Memory B cell (primary cell): Measurements from ENCODE around the gene NCKAP5.
"Not testable (repeated sequence)": the region's sequence is repeated elsewhere in the genome, so short reads cannot be mapped to it uniquely, and the experiment has no call there.

Source experiments
- ATAC-seq: fragments of 150-1000 bp; cut with Tn5 transposase; 2 replicates; pipeline ENCODE4 v1.10.0; 2021; ENCODE audit warnings: low read depth, mild to moderate bottlenecking, moderate library complexity
- DNase-seq, 2 donors: peaks; one replicate each; pipeline ENCODE4 v3.0.0; 2022; ENCODE audit warnings: low spot score in 2 of 2
- H3K27ac Mint-ChIP-seq: one replicate; pipeline ENCODE4 v1.8.0; 2022; ENCODE audit warnings: mild to moderate bottlenecking, moderate library complexity, mixed read lengths
- H3K27me3 Mint-ChIP-seq: one replicate; pipeline ENCODE4 v1.8.0; 2022; ENCODE audit warnings: mixed read lengths
- H3K36me3 Mint-ChIP-seq: one replicate; pipeline ENCODE4 v1.8.0; 2022; ENCODE audit warnings: mild to moderate bottlenecking, mixed read lengths
- H3K4me1 Mint-ChIP-seq: one replicate; pipeline ENCODE4 v1.8.0; 2022; ENCODE audit warnings: mixed read lengths
- H3K4me3 Mint-ChIP-seq: one replicate; pipeline ENCODE4 v1.8.0; 2022; ENCODE audit warnings: mild to moderate bottlenecking, moderate library complexity, mixed read lengths
- H3K9me3 Mint-ChIP-seq: one replicate; pipeline ENCODE4 v1.8.0; 2022; ENCODE audit warnings: mixed read lengths

Gene NCKAP5

GRCh38 chr2:133489641-133490410 is 78.4 kb downstream of the NCKAP5 start:
- DNase-seq (no peak), ATAC-seq (no peak)
- no peak overlapping the region for H3K27ac Mint-ChIP-seq
- no peak overlapping the region for H3K4me3 Mint-ChIP-seq
- H3K36me3 Mint-ChIP-seq = no peaks in the 10 kb centered on the region
- no peaks in the 10 kb centered on the region for H3K4me1 Mint-ChIP-seq
- H3K27me3 Mint-ChIP-seq = peaks cover 3% of the 10 kb centered on the region
- H3K9me3 Mint-ChIP-seq = no peaks in the 10 kb centered on the region

DNA sequence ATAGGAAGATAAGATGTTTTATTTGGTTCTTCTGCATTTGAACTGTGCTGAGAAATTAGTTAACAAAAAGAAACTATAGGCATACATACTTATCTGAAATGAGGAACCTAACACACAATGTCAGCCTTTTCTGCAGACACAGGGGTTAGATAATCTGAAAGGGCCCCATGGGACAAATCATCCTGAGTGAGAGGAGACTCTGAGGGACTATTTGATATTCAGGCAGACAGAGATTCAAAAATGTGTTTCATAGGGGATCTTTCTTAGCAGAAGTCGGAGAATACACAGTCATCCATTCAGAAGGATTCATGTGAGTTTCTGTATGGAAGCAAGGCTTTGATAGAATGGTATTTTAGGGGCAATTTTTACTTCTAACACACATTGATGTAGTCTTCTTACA is 79.1 kb downstream of the NCKAP5 start:
- DNase-seq = no peak
- no peaks in the 10 kb centered on the region for H3K36me3 Mint-ChIP-seq
- H3K9me3 Mint-ChIP-seq = no peaks in the 10 kb centered on the region
- no peaks in the 10 kb centered on the region for H3K4me1 Mint-ChIP-seq
- H3K4me3 Mint-ChIP-seq = no peak overlapping the region
- no peak for ATAC-seq
- H3K27me3 Mint-ChIP-seq = peaks cover 3% of the 10 kb centered on the region
- no peak overlapping the region for H3K27ac Mint-ChIP-seq

- no peak overlapping the region for H3K27ac Mint-ChIP-seq
- peaks cover 4% of the 10 kb centered on the region for H3K27me3 Mint-ChIP-seq
- DNase-seq (no peak), ATAC-seq (no peak)
- no peaks in the 10 kb centered on the region for H3K4me1 Mint-ChIP-seq
- no peak overlapping the region for H3K4me3 Mint-ChIP-seq
- H3K9me3 Mint-ChIP-seq = no peaks in the 10 kb centered on the region
- no peaks in the 10 kb centered on the region for H3K36me3 Mint-ChIP-seq
These were observed 81.5 kb downstream of the NCKAP5 start for GRCh38 chr2:133486771-133487191.

- Mint-ChIP-seq H3K9me3 (no peaks in the 10 kb centered on the region), H3K4me1 (no peaks in the 10 kb centered on the region), H3K27me3 (peaks cover 4% of the 10 kb centered on the region), H3K4me3 (no peak overlapping the region), H3K27ac (no peak overlapping the region), H3K36me3 (no peaks in the 10 kb centered on the region)
- no peak for DNase-seq
- no peak for ATAC-seq
These were observed 82.4 kb downstream of the NCKAP5 start for GRCh38 chr2:133485868-133486267.

- H3K27ac Mint-ChIP-seq = no peak overlapping the region
- no peaks in the 10 kb centered on the region for H3K9me3 Mint-ChIP-seq
- ATAC-seq (no peak), DNase-seq (no peak)
- no peaks in the 10 kb centered on the region for H3K4me1 Mint-ChIP-seq
- H3K27me3 Mint-ChIP-seq = peaks cover 1% of the 10 kb centered on the region
- no peak overlapping the region for H3K4me3 Mint-ChIP-seq
- H3K36me3 Mint-ChIP-seq = no peaks in the 10 kb centered on the region
These were observed 83.5 kb downstream of the NCKAP5 start for GRCh38 chr2:133484784-133485183.

- Mint-ChIP-seq H3K27ac (no peak overlapping the region), H3K36me3 (no peaks in the 10 kb centered on the region), H3K4me3 (no peak overlapping the region), H3K9me3 (no peaks in the 10 kb centered on the region), H3K27me3 (peaks cover 3% of the 10 kb centered on the region), H3K4me1 (no peaks in the 10 kb centered on the region)
- ATAC-seq = no peak
- no peak for DNase-seq
These were observed 84.2 kb downstream of the NCKAP5 start for GRCh38 chr2:133484106-133484505.

DNA sequence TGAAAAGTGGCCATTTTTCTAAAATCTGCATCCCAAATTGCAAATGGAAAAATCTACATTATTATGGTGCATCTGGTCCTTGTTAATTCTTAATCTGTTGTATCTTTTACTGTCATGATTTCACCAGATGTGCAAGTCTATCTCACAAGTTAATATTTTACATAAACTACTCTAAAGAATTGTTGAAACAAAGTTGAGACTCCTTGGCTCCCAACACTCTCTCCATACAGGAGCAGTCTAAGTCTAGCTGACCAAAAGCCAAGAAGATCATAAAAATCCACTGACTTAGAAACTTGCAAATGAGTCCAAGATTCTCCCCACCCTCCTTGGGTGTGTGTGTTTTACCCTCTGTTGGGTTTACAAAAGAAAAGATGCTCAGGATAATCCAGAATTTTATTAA is 85.1 kb downstream of the NCKAP5 start:
- H3K36me3 Mint-ChIP-seq = no peaks in the 10 kb centered on the region
- H3K27ac Mint-ChIP-seq = no peak overlapping the region
- H3K4me3 Mint-ChIP-seq = no peak overlapping the region
- H3K4me1 Mint-ChIP-seq = no peaks in the 10 kb centered on the region
- DNase-seq (no peak), ATAC-seq (no peak)
- H3K9me3 Mint-ChIP-seq = no peaks in the 10 kb centered on the region
- peaks cover 3% of the 10 kb centered on the region for H3K27me3 Mint-ChIP-seq

GRCh38 chr2:133480707-133481429 is 87.4 kb downstream of the NCKAP5 start:
- no peak overlapping the region for H3K4me3 Mint-ChIP-seq
- no peaks in the 10 kb centered on the region for H3K9me3 Mint-ChIP-seq
- H3K27ac Mint-ChIP-seq = no peak overlapping the region
- ATAC-seq (no peak), DNase-seq (no peak)
- H3K27me3 Mint-ChIP-seq = peaks cover 3% of the 10 kb centered on the region
- H3K36me3 Mint-ChIP-seq = no peaks in the 10 kb centered on the region
- no peaks in the 10 kb centered on the region for H3K4me1 Mint-ChIP-seq

DNA sequence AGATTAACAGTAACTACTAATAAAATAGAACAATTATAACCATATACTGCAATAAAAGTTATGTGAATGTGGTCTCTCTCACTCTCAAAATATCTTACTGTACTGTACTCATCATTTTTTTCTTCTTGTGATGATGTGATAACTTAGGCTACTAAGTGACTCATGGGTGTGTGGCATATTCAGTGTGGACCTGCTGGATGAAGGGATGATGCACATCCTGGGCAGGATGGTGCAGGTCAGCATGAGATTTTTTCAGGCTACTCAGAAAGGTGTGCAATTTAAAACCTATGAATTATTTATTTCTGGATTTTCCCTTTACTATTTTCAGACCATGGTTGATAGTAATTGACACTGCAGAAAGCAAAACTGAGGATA is 90.7 kb downstream of the NCKAP5 start:
- no peak for ATAC-seq
- Mint-ChIP-seq H3K27ac (no peak overlapping the region), H3K4me3 (no peak overlapping the region), H3K9me3 (no peaks in the 10 kb centered on the region), H3K36me3 (no peaks in the 10 kb centered on the region), H3K4me1 (no peaks in the 10 kb centered on the region), H3K27me3 (peaks cover 4% of the 10 kb centered on the region)
- DNase-seq = no peak

- Mint-ChIP-seq H3K4me1 (no peaks in the 10 kb centered on the region), H3K9me3 (no peaks in the 10 kb centered on the region), H3K36me3 (no peaks in the 10 kb centered on the region), H3K27me3 (peaks cover 6% of the 10 kb centered on the region), H3K4me3 (no peak overlapping the region), H3K27ac (no peak overlapping the region)
- ATAC-seq = no peak
- DNase-seq = no peak
These were observed 91.2 kb downstream of the NCKAP5 start for GRCh38 chr2:133476931-133477615.

DNA sequence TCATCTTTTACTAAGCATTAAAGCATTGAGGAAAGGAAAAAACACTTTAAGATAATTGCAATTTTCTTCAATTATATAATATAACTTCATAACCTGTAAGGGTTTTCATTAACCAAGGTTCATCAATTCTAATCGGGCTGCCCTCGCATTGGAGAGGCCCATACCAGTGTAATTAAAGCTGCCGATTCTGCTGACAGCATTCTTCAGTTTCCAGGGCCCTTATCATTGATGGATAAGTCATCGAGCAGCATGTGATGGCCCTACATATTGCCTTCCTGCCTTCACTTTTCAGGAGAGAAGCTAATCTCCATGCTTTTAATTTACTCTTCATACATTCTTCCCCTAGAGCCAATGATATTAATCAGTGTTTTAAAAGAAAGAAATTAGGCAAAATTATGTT is 92.0 kb downstream of the NCKAP5 start:
- no peaks in the 10 kb centered on the region for H3K9me3 Mint-ChIP-seq
- H3K27me3 Mint-ChIP-seq = peaks cover 4% of the 10 kb centered on the region
- no peaks in the 10 kb centered on the region for H3K36me3 Mint-ChIP-seq
- H3K27ac Mint-ChIP-seq = no peak overlapping the region
- no peak overlapping the region for H3K4me3 Mint-ChIP-seq
- no peaks in the 10 kb centered on the region for H3K4me1 Mint-ChIP-seq
- ATAC-seq (no peak), DNase-seq (no peak)

DNA sequence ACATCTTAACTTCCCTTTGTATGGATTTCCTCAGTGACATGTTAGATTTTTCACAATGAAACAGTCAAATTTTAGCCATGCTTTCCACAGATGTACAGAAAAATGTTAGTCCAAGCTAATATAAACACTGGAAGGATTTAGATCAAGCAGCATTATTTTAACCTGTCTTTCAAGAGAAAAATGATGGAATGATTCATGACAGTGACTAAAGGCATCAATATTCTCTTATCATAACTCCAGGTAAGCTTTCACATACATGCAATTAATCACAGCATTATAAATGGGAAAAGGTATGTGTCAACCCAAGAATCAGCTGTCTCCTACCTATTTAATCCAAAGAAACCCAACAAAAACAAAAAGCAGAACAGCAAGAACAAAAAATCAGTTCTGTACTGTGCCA is 92.7 kb downstream of the NCKAP5 start:
- DNase-seq (no peak), ATAC-seq (no peak)
- no peaks in the 10 kb centered on the region for H3K4me1 Mint-ChIP-seq
- H3K9me3 Mint-ChIP-seq = no peaks in the 10 kb centered on the region
- H3K27me3 Mint-ChIP-seq = peaks cover 4% of the 10 kb centered on the region
- no peaks in the 10 kb centered on the region for H3K36me3 Mint-ChIP-seq
- H3K27ac Mint-ChIP-seq = no peak overlapping the region
- no peak overlapping the region for H3K4me3 Mint-ChIP-seq

DNA sequence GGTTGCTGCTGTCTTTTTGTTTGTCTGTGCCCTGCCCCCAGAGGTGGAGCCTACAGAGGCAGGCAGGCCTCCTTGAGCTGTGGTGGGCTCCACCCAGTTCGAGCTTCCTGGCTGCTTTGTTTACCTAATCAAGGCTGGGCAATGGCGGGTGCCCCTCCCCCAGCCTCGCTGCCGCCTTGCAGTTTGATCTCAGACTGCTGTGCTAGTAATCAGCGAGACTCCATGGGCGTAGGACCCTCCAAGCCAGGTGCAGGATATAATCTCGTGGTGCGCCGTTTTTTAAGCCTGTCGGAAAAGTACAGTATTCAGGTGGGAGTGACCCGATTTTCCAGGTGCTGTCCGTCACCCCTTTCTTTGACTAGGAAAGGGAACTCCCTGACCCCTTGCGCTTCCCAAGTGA is 97.8 kb downstream of the NCKAP5 start:
- not testable (repeated sequence) for H3K36me3 Mint-ChIP-seq, H3K27ac Mint-ChIP-seq, H3K4me3 Mint-ChIP-seq, H3K27me3 Mint-ChIP-seq, H3K9me3 Mint-ChIP-seq, H3K4me1 Mint-ChIP-seq, DNase-seq, ATAC-seq

DNA sequence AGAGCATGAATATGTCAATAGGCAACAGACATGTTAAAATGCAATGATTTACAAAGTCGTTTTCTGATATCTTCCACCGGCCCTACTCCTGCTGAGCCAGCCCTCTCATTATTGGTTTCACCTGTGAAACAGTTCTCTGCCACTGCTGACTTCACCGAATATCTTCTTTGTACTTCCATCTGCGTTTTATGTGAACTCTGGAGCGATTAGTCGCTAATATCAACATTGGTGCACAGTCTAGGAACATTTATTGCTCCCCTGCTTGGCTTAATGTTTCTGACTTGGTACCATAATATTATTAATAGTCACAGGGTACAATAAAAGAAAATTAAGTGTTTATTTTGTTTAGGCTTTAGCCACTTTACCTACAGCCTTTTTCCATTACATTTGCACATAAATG is 105.5 kb downstream of the NCKAP5 start:
- no peaks in the 10 kb centered on the region for H3K27me3 Mint-ChIP-seq
- no peak overlapping the region for H3K4me3 Mint-ChIP-seq
- no peaks in the 10 kb centered on the region for H3K4me1 Mint-ChIP-seq
- no peaks in the 10 kb centered on the region for H3K9me3 Mint-ChIP-seq
- no peaks in the 10 kb centered on the region for H3K36me3 Mint-ChIP-seq
- DNase-seq = no peak
- no peak for ATAC-seq
- no peak overlapping the region for H3K27ac Mint-ChIP-seq
